HG02852 (cell line): ENCODE data around the gene TRA2A.
"Not testable (repeated sequence)": the region's sequence is repeated elsewhere in the genome, so short reads cannot be mapped to it uniquely, and the experiment has no call there.

ENCODE experiments used
- ATAC-seq: cut with Tn5 transposase; IDR thresholded peaks from one replicate; pipeline ENCODE4 v1.9.1; 2021; ENCODE audit warnings: mild to moderate bottlenecking, moderate library complexity; ENCODE audit not compliant: unreplicated experiment

TRA2A gene

GRCh38 chr7:23513746-23514145, 18.0 kb downstream of the TRA2A start:
- not testable (repeated sequence) for ATAC-seq

- no peak for ATAC-seq
Measured at GRCh38 chr7:23494009-23494408, 37.8 kb downstream of the TRA2A start.

DNA sequence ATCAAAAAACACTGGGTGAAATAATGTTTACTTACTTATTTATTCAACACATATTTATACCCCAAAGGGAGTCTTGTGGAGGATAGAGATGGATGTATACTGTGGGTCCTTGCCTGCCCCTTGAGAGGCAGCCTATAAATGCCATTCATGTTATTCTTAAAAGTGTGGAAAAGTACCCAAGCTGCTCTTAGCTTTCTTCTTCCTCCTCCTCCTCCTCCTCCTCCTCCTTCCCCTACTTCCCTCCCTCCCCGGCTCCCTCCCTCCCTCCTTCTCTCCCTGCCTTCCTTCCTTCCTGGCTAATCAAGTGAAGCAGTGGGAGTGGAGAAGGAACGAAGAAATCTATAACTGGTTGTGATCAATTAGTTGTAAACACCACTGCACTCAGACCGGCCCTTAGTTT, 40.3 kb downstream of the TRA2A start:
- ATAC-seq: no peak

DNA sequence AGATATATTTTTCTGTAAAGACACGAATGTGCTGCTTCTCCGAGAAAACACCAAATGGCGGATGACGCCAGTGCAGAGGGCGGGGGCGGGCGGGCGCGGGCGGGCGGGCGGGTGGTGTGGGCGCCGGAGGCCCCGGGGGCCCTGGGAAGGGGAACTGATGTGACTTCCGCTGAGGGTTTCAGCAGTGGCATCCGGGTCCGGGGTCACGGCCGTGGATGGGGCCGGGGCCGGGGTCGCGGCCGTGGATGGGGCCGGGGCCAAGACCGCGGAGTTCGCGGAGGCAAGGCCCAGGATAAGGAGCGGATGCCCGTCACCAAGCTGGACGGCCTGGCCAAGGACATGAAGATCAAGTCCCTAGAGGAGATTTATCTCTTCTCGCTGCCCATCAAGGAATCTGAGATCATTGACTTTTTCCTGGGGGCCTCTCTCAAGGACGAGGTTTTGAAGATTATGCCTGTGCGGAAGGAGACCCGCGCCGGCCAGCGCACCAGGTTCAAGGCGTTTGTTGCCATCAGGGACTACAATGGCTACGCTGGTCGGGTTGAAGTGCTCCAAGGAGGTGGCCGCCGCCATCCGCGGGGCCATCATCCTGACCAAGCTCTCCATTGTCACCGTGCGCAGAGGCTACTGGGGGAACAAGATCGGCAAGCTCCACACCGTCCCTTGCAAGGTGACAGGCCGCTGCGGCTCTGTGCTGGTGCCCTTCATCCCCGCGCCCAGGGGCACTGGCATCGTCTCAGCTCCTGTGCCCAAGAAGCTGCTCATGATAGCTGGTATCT, 41.2 kb downstream of the TRA2A start:
- ATAC-seq: peak; percentile 81

GRCh38 chr7:23488714-23489113, 43.1 kb downstream of the TRA2A start:
- ATAC-seq: not testable (repeated sequence)

DNA sequence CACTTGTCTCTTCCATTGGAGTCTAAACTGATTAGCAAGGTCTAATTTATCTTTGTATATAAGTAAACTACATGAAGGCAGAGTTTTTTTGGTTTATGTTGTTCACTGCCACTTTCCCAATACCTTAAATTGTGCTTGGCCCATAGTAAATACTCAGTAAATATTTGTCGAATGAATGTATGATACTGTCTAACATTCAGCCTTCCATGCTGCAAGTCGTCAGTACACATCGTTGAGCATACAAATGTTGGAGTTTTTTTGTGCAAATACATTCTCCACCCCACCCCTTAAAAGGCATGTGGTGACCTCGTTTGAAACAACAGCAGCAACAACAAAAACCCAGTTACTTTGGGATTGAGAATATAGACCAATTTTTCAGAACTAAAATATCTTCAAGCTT, 44.1 kb downstream of the TRA2A start:
- ATAC-seq: no peak

- ATAC-seq: no peak
Measured at GRCh38 chr7:23486002-23486773, 45.6 kb downstream of the TRA2A start.

DNA sequence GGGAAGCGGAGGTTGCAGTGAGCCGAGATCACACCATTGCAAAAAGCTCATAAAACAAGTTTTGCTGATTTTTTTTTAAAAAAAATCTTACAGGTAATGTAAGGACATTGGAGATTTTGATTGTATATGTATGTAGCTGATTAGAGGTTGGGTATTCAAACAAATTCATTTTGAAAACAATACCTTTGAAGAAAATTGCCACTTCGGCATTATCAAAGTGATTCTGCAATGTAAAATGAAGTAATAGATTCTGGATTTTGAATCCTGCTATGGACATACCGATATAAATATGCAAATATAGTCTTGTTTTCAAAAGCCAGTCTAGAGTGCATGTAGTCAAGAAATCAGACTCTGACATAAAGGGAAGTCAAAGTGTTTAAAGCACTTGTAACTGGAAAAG, 49.1 kb downstream of the TRA2A start:
- no peak for ATAC-seq

DNA sequence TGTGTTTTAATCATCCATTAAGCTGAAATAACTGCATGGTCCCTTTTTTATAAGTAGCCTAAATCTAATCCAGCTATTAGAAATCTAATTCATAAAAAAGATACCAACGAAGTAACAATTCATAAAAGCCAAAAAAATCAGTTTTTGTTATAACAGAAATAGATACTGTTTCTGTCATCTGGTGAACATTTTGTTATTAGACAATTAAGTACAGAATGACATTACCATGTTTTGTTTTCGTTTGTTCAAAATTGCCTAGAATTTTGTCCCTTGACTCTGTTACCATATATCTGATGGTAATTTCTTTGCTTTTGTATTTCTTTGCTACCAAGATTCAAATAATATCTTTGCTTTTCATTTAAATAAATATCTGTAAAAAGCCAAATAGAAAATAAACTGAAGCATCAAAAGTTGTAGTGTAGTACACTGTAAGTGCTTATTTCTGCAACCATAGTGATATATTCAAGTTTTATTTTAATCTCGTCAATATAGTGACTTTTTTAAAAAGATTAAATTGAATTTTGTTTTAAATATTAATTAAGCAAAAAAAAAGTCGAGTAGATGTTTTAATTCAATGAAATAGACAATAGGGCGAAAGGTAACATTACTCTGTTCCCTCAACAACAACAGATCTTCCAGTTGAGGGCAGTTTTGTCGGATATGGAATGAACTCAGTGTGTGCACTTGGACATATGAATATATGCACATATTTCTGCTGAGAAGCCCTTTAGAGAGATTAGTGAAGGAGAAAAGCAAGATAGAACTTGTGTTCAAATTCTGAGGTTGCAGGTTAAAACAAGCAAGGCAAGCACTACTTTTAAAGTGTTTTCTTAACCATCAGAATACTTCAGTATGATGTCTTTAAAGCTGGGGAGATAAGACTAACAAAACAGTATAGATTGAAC, 53.6 kb downstream of the TRA2A start:
- ATAC-seq: no peak

DNA sequence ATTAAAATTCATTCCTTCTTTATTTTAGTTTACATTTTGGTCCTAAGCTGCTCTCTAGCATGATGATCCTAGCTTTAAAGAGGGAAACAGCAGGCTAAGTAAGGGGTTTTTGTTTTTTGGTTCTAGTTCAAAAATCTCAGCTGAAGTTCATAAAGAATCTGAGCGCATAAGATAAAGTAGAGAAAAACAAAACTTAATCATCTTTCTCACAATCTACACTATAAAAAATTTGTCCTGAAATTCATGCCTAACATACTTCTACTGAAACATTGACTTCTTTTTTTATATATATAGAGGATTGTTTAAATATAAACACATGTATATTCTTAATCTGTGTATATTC, 54.7 kb downstream of the TRA2A start:
- no peak for ATAC-seq

- ATAC-seq: no peak
Measured at GRCh38 chr7:23476286-23477156, 55.3 kb downstream of the TRA2A start.

GRCh38 chr7:23475576-23475839, 56.3 kb downstream of the TRA2A start:
- no peak for ATAC-seq

DNA sequence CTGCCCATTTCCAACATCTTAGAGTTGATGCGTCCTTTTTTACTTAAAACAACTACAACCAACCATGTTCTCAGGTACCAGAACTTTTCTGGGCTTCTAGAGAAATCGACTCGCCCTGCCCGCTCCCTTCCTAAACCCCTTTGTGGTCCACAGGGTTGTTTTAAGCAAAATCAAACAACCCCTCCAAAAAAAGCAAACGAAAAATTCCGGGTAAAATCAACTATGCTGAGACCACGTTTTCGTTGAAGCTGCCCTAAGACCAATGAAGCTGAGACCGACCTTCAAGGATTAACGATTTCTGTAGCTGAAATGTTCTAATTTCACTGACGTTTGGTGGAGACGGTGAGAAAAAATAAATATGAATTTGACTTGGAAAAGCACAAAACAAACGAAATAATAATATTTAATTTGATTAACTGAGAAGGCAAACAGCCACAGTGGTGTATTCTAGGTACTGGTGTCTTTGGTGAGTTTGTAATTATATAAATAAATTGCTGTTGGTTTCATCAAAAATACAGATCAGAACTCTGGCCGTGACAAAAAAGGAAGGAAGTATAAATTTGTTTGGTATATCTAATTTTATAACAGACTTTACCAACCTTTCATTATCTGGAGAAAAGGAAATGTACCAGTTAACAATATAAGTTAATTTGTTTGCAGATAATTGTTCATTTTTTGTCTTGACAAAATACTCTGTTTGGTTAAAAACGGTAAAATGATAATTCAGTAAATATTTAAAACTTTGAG, 56.8 kb downstream of the TRA2A start:
- no peak for ATAC-seq

DNA sequence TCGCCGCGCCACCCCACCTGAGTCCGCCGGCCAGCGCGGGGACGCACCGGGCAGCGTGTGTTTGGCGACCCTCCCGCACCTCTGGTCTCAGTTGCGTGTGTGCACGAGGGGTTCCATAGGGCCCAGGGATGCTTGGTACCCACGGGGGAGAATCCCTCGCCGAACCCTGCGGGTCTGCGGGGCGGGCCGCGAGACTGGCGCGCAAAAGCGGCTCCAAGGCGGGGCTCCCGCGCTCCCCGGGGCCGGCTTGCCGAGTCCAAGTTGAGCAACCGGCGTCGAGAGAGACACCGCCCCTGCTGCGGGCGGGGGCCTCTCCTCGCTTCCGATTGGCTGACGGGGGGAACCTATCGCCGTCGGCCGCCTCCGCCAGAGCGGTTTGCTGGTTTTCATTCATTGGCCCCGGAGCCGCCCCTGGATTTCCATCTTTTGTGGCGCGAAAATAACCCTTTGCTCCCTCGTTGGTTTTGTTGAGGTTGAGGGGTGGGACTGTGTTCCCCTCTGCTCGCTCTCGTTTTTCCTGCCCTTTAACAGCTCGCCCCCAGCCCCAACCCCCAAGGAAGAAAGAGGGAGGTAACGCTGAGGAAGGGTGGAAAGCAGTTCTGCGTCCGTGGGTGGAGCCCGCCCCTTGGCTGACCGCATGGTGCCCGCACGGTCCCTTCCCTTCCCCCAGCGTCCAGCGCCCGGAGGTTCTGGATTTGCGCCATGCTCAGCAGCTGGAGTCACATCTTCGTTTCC, 57.5 kb downstream of the TRA2A start:
- ATAC-seq: peak; percentile 77

DNA sequence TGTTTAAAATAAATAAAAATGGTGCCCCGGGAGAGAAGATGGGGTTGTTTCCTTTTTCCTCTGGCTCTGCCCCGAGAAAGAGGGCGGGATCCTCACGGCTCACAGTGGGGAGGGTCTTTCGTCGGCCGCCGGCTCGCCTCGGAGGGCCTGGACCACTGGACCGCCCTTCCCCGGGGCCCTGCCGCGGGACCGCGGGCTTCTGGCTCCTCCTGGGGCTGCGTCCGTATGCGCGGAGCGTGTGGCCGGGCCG, 58.0 kb downstream of the TRA2A start:
- peak; percentile 23 for ATAC-seq

GRCh38 chr7:23472956-23473843, 58.6 kb downstream of the TRA2A start:
- no peak for ATAC-seq

DNA sequence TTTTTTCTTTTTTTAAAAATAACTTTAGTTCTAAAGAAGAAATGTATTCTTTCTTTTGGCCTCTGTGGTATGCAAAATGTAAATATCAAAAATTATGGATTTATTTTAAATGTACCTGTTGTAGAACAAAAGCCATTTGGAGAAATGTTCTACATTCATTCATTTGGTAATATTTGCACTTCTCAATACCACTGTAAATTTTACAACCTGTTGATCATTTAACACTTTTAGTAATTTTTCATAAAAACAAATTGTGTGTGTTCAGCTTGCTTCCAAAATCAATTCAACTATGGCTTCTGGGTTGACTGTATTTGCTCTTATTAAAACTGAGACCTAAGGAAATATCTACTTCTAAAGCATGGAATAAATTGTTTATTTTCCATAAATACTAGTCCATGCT, 59.2 kb downstream of the TRA2A start:
- ATAC-seq: no peak

GRCh38 chr7:23472046-23472445, 59.7 kb downstream of the TRA2A start:
- ATAC-seq: no peak
